ENCODE data around the gene PTGER3. TPM values are rescaled to one million over a fixed set of nuclear protein-coding genes. Genes with fewer than 3 reads are reported as not detected.

The PTGER3 gene
- total and polyA plus RNA-seq, 7 experiments from 2014 or later: 0.07 to 4.3 (median 3.1) TPM; not detected in 3

GRCh38 chr1:71087060-71087459, 39.4 kb upstream of the PTGER3 start:
- Histone ChIP-seq H3K27ac (ENCODE audit: low read depth, low read length) (no peak overlapping the region), H3K4me3 (ENCODE audit: low read length) (no peak overlapping the region), H3K27me3 (ENCODE audit: control insufficient read depth in 2 of 2, insufficient read depth in 2 of 2, low read length in 2 of 2) (peaks cover 0 to 6% of the 10 kb centered on the region in 2 donors), H3K36me3 (ENCODE audit: control insufficient read depth in 2 of 3, insufficient read depth in 3 of 3, low read length in 3 of 3) (no peaks in the 10 kb centered on the region), H3K9me3 (ENCODE audit: control insufficient read depth in 2 of 3, low read length in 3 of 3) (no peaks in the 10 kb centered on the region), H3K4me1 (ENCODE audit: control insufficient read depth in 2 of 2, insufficient read depth in 2 of 2, low read length in 2 of 2) (no peaks in the 10 kb centered on the region)
- Mint-ChIP-seq H3K36me3 (peaks cover 0 to 4% (median 0%) of the 10 kb centered on the region in 5 donors), H3K27me3 (peaks cover 23 to 38% (median 34%) of the 10 kb centered on the region in 5 donors), H3K4me3 (no peak overlapping the region), H3K27ac (no peak overlapping the region), H3K4me1 (peaks cover 0 to 3% (median 1%) of the 10 kb centered on the region in 7 donors), H3K9me3 (peaks cover 0 to 3% (median 0%) of the 10 kb centered on the region in 11 donors)
- ATAC-seq (no peak), DNase-seq (no peak)
- intact Hi-C loops (cut with micrococcal nuclease): no loop called here
- POLR2A ChIA-PET: no interaction called here
- CTCF ChIA-PET: no interaction called here

- DNase-seq (no peak), ATAC-seq (no peak)
- Histone ChIP-seq H3K9me3 (ENCODE audit: control insufficient read depth in 2 of 3, low read length in 3 of 3) (no peaks in the 10 kb centered on the region), H3K27ac (ENCODE audit: low read depth, low read length) (no peak overlapping the region), H3K27me3 (ENCODE audit: control insufficient read depth in 2 of 2, insufficient read depth in 2 of 2, low read length in 2 of 2) (peaks cover 0 to 6% of the 10 kb centered on the region in 2 donors), H3K4me1 (ENCODE audit: control insufficient read depth in 2 of 2, insufficient read depth in 2 of 2, low read length in 2 of 2) (peaks cover 0 to 5% of the 10 kb centered on the region in 2 donors), H3K4me3 (ENCODE audit: low read length) (no peak overlapping the region), H3K36me3 (ENCODE audit: control insufficient read depth in 2 of 3, insufficient read depth in 3 of 3, low read length in 3 of 3) (no peaks in the 10 kb centered on the region)
- peaks cover 0 to 8% (median 0%) of the 10 kb centered on the region in 11 donors for H3K9me3 Mint-ChIP-seq
- H3K4me1 Mint-ChIP-seq: peaks cover 0 to 10% (median 8%) of the 10 kb centered on the region in 7 donors
- intact Hi-C loops (cut with micrococcal nuclease): no loop called here
- H3K27ac Mint-ChIP-seq: no peak overlapping the region
- ChIA-PET POLR2A (no interaction called here), CTCF (no interaction called here)
- H3K27me3 Mint-ChIP-seq: peaks cover 23 to 38% (median 34%) of the 10 kb centered on the region in 5 donors
- H3K4me3 Mint-ChIP-seq: no peak overlapping the region
- H3K36me3 Mint-ChIP-seq: peaks cover 0 to 5% (median 0%) of the 10 kb centered on the region in 5 donors
Observed at GRCh38 chr1:71086331-71086730, 38.7 kb upstream of the PTGER3 start.

GRCh38 chr1:71083271-71083670, 35.7 kb upstream of the PTGER3 start:
- no peak overlapping the region for H3K27ac Mint-ChIP-seq
- H3K27me3 Mint-ChIP-seq: peaks cover 18 to 31% (median 27%) of the 10 kb centered on the region in 5 donors
- H3K9me3 ChIP-seq (ENCODE audit: control insufficient read depth in 2 of 3, low read length in 3 of 3): no peaks in the 10 kb centered on the region
- ATAC-seq (no peak), DNase-seq (no peak)
- H3K4me1 ChIP-seq (ENCODE audit: control insufficient read depth in 2 of 2, insufficient read depth in 2 of 2, low read length in 2 of 2): peaks cover 15 to 19% of the 10 kb centered on the region in 2 donors
- H3K4me3 ChIP-seq (ENCODE audit: low read length): no peak overlapping the region
- H3K4me3 Mint-ChIP-seq: no peak overlapping the region
- H3K4me1 Mint-ChIP-seq: peaks cover 7 to 38% (median 31%) of the 10 kb centered on the region in 7 donors
- intact Hi-C loops (cut with micrococcal nuclease): no loop called here
- ChIA-PET POLR2A (interaction anchor here (0.6 kb wide), 1 partner anchor 10 kb away, joined by 3 read pairs; no protein-coding TSS in a partner anchor), CTCF (no interaction called here)
- peaks cover 0 to 4% (median 1%) of the 10 kb centered on the region in 3 experiments for H3K36me3 ChIP-seq (ENCODE audit: control insufficient read depth in 2 of 3, insufficient read depth in 3 of 3, low read length in 3 of 3)
- H3K27me3 ChIP-seq (ENCODE audit: control insufficient read depth in 2 of 2, insufficient read depth in 2 of 2, low read length in 2 of 2): no peaks in the 10 kb centered on the region
- H3K36me3 Mint-ChIP-seq: peaks cover 0 to 8% (median 4%) of the 10 kb centered on the region in 5 donors
- H3K27ac ChIP-seq (ENCODE audit: low read depth, low read length): no peak overlapping the region
- peaks cover 0 to 8% (median 0%) of the 10 kb centered on the region in 11 donors for H3K9me3 Mint-ChIP-seq

- Mint-ChIP-seq H3K4me1 (peaks cover 7 to 48% (median 36%) of the 10 kb centered on the region in 7 donors), H3K9me3 (peaks cover 0 to 8% (median 0%) of the 10 kb centered on the region in 11 donors), H3K36me3 (peaks cover 0 to 12% (median 4%) of the 10 kb centered on the region in 5 donors), H3K27me3 (peaks cover 14 to 31% (median 19%) of the 10 kb centered on the region in 5 donors), H3K4me3 (peak overlapping the region; percentile 78 to 100 (median 94)), H3K27ac (peak overlapping the region in 8 of 9 donors; percentile 79 to 100 (median 100))
- H3K4me1 ChIP-seq (ENCODE audit: control insufficient read depth in 2 of 2, insufficient read depth in 2 of 2, low read length in 2 of 2): peaks cover 15 to 19% of the 10 kb centered on the region in 2 donors
- H3K27ac ChIP-seq (ENCODE audit: low read depth, low read length): peak overlapping the region; percentile 95
- POLR2A ChIA-PET: interaction anchor here (1.1 to 2.1 kb wide), 7 partner anchors 13 to 876 kb away, joined by 3 to 23 read pairs (median 9); partner anchors contain the start of genes ANKRD13C, CTH, LRRC40 and SRSF11
- H3K4me3 ChIP-seq (ENCODE audit: low read length): peak overlapping the region; percentile 87
- no peaks in the 10 kb centered on the region for H3K9me3 ChIP-seq (ENCODE audit: control insufficient read depth in 2 of 3, low read length in 3 of 3)
- H3K27me3 ChIP-seq (ENCODE audit: control insufficient read depth in 2 of 2, insufficient read depth in 2 of 2, low read length in 2 of 2): no peaks in the 10 kb centered on the region
- CTCF ChIA-PET: interaction anchor here (0.6 to 1.3 kb wide), 5 partner anchors 10 to 876 kb away, joined by 3 to 5 read pairs (median 3); partner anchors contain the start of gene LRRC40
- DNase-seq: peak in 1 of 9 donors; percentile 13
- ATAC-seq: no peak
- peaks cover 0 to 17% (median 11%) of the 10 kb centered on the region in 3 experiments for H3K36me3 ChIP-seq (ENCODE audit: control insufficient read depth in 2 of 3, insufficient read depth in 3 of 3, low read length in 3 of 3)
- intact Hi-C loops (cut with micrococcal nuclease): loop anchor here (1.0 to 2.0 kb wide), 7 partner anchors 13 to 876 kb away; partner anchors contain the start of genes ANKRD13C (in 2 of the 2), CTH (in 2 of the 2), LRRC40 (in 2 of the 2) and SRSF11 (in 2 of the 2)
Observed at GRCh38 chr1:71081697-71082080, 34.1 kb upstream of the PTGER3 start.

GRCh38 chr1:71080739-71081696, 33.4 kb upstream of the PTGER3 start, which contains the start of gene ZRANB2:
Gene ZRANB2 (minus strand): TSS chr1:71081035. CDS start chr1:71080995, 40 bp downstream.
- H3K4me1 Mint-ChIP-seq: peaks cover 7 to 55% (median 39%) of the 10 kb centered on the region in 7 donors
- Histone ChIP-seq H3K4me1 (ENCODE audit: control insufficient read depth in 2 of 2, insufficient read depth in 2 of 2, low read length in 2 of 2) (peaks cover 15 to 19% of the 10 kb centered on the region in 2 donors), H3K36me3 (ENCODE audit: control insufficient read depth in 2 of 3, insufficient read depth in 3 of 3, low read length in 3 of 3) (peaks cover 0 to 24% (median 15%) of the 10 kb centered on the region in 3 experiments), H3K27ac (ENCODE audit: low read depth, low read length) (peak within 1 kb of the TSS; percentile 95), H3K9me3 (ENCODE audit: control insufficient read depth in 2 of 3, low read length in 3 of 3) (no peaks in the 10 kb centered on the region), H3K27me3 (ENCODE audit: control insufficient read depth in 2 of 2, insufficient read depth in 2 of 2, low read length in 2 of 2) (no peaks in the 10 kb centered on the region), H3K4me3 (ENCODE audit: low read length) (peak within 1 kb of the TSS; percentile 87)
- peak; percentile 74 to 96 (median 94) for DNase-seq
- peaks cover 12 to 28% (median 17%) of the 10 kb centered on the region in 5 donors for H3K27me3 Mint-ChIP-seq
- peak within 1 kb of the TSS; percentile 98 to 100 (median 99) for H3K27ac Mint-ChIP-seq
- CTCF ChIA-PET: interaction anchor here (0.6 to 1.3 kb wide), 6 partner anchors 10 to 876 kb away, joined by 3 to 5 read pairs (median 3); partner anchors contain the start of gene LRRC40
- peak within 1 kb of the TSS; percentile 93 to 100 (median 99) for H3K4me3 Mint-ChIP-seq
- POLR2A ChIA-PET: interaction anchor here (1.1 to 2.1 kb wide), 10 partner anchors 8 to 876 kb away, joined by 3 to 23 read pairs (median 6); partner anchors contain the start of genes ANKRD13C, CTH, LRRC40 and SRSF11
- peaks cover 0 to 13% (median 9%) of the 10 kb centered on the region in 5 donors for H3K36me3 Mint-ChIP-seq
- peaks cover 0 to 8% (median 0%) of the 10 kb centered on the region in 11 donors for H3K9me3 Mint-ChIP-seq
- peak; percentile 98 for ATAC-seq
- intact Hi-C loops (cut with micrococcal nuclease): loop anchor here (1.0 to 2.0 kb wide), 8 partner anchors 13 to 876 kb away; partner anchors contain the start of genes ANKRD13C (in 2 of the 2), CTH (in 2 of the 2), LRRC40 (in 2 of the 2) and SRSF11 (in 2 of the 2)

Data from naive thymus-derived CD4-positive, alpha-beta T cell (primary cell).